NCI-H2196 (cell line): ENCODE measurements around the gene ANXA11.

Source experiments
- DNase-seq: peaks from one replicate; lab custom pipeline; 2025; ENCODE audit not compliant: unreplicated experiment; lab: John Stamatoyannopoulos, UW

ANXA11 gene

DNA sequence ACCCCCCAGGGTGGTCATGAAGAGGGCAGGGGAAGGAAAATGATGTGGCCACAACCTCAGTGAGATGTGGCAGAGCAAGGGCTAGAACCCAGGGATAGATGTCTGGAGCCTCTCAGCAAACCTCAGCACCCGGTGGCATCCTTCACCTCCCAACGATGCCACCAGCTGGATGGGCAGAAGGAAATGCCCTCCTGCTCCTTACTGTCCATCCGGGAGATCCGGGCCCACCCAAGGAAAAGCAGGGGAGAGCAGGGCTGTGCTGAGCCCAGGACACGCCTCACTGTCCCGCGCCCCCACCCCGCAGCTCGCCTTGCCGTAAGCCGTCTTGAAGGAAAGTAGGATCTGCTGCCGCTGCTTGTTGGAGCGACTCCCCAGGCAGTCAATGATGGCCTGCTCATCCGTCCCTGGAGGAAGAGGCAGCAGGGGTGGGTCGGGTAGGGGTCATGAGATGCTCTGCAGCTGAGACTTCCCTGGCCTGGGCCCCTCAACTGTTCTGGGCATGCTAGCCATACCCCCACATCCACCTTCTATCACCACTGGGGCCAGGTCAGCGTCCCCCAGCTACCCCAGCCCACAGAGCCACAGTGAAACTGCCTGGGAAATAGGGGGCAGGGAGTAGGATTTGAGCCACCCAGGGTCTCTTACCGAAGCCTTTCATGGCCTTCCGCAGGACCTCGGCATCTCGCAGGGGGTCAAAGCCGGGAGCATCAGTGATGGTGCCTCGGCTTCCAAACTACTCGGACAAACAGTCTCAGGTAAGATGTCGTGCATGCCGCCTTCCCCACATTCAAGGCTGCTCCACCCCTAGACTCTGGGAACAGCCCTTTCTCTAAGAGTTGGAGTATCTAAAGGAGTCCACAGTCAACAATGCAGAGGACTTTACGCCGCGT lies 38.5 kb downstream of the ANXA11 start:
- DNase-seq, result no peak

GRCh38 chr10:80165173-80165572 lies 40.2 kb downstream of the ANXA11 start:
- DNase-seq, result no peak

DNA sequence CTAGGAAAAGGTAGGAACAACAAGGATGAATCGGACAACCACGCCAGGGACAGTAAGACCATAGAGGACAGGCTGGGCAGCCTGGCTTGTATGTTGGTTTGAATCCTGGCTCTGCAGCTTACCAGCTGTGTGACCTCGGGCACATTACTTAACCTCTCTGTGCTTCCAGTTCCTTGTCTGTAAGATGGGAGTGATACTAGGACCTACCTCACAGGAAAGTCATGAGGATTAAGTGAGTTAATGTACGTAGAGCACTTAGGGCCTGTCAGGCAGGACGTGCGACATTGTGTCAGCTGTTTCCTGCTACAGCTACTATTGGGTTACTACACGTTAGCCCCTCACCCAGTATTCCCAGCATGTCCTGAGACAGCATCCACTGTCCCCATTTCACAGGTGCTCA lies 40.7 kb downstream of the ANXA11 start:
- DNase-seq, result no peak

- no peak for DNase-seq
Observed at GRCh38 chr10:80163741-80164341, 41.5 kb downstream of the ANXA11 start.

GRCh38 chr10:80161321-80162083 lies 43.8 kb downstream of the ANXA11 start:
- peak; percentile 1 for DNase-seq

DNA sequence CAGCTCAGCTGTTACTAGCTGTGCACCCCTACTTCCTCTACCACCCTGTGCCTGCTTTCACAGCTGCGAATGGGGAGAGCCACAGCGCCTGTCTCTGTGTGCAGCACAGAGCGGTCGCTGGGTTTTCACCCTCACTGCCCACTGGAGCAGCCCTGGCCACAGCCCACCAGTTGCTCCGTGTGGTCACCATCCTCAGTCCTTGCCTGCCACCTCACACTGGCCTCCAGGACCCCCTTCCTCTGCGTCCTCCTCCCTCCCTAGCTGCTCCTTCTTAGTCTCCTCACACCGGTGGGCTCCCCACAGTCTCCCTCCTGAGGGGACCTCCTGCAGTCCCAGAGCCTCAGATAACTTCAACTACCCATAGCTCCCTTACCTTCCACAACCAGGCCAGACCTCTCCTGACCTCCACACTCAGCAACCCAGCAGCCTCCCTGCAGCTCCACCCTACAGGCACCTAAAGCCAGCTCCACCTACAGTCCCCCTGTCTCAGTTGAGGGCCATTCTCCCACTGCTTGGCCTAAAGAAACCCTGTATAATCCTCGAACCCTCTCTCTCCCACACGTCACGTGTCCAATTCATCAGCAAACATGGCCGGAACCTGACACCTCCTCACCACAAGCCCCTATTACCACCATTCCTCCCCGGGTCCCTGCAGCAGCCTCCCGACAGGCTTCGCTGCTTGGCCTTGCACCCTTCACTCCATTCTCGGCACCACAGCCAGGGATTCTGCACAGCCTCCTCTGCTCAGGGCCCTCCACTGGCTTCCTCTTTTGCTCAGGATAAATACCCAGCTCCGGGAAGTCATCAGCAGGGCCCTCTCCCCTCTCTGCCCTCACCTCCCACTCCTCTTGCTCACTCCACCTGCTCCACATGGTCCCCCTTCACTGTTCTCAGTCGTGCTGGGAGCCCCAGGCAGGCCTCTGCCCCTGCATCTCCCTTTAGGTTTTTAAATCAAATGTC lies 44.7 kb downstream of the ANXA11 start:
- no peak for DNase-seq

GRCh38 chr10:80159166-80159873 lies 46.0 kb downstream of the ANXA11 start:
- DNase-seq, result no peak

DNA sequence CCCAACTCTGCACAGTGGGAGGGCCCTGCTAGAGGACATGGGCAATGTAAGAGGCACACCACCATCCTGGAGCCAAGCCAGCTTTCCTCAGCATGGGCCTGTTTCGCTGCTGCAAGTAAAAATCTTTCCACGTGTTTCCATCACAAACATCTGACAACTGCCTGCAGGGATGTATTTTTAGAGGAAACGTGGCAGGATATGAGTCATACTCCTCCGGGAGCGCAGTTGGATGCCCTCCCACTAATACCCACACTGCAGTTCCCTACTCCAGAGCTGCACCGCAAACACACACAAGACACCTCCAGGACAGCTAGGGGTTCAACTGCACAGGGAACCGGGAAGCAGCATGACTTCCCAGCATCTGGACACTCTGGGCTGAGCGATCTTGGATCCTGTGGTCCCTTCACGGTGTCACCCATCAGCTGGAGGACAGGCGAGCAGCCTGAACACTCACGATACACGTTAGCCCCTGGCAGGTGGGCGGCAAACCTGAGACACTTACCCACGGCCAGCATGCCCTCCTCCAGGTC lies 46.7 kb downstream of the ANXA11 start:
- DNase-seq, result peak; percentile 48

DNA sequence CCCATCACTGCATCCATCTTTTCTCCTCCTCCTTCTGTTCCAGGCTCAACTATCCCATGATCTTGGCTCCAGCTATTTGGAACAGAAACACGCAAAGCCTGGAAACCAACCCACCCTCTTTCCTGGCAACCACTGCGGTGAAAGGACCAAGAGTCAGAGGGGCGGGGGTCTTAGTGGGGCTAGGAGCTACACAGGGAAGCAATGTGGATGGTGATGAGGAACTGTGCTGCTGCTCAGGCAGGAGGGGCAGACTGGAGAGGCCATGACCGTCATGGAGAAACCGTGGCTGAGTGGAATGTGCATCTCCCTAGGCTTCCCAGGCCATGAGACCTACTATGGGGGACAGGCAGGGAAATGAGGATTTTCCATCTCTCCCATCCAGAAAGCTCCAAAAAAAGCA lies 47.2 kb downstream of the ANXA11 start:
- no peak for DNase-seq

DNA sequence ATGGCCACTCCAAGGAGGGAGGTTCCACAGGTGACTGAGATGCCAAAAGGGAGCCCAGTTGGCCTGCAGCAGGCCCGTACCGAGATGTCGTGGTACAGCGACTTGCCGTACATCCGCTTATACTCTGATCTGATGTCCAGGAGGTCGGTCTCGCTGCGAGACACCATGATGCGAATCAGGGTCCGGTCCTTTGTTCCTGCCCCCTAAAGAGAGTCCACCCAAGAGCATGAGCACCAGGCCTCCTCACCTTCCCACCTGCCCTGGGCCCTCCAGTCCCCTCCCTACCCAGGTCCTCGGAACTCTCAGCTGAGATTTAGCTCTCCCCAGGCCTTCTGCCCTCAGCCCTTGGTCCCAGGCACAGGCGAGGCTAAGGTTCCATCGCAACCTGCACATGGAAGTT lies 47.8 kb downstream of the ANXA11 start:
- DNase-seq, result no peak

GRCh38 chr10:80156216-80156615 lies 49.1 kb downstream of the ANXA11 start:
- DNase-seq, result no peak

DNA sequence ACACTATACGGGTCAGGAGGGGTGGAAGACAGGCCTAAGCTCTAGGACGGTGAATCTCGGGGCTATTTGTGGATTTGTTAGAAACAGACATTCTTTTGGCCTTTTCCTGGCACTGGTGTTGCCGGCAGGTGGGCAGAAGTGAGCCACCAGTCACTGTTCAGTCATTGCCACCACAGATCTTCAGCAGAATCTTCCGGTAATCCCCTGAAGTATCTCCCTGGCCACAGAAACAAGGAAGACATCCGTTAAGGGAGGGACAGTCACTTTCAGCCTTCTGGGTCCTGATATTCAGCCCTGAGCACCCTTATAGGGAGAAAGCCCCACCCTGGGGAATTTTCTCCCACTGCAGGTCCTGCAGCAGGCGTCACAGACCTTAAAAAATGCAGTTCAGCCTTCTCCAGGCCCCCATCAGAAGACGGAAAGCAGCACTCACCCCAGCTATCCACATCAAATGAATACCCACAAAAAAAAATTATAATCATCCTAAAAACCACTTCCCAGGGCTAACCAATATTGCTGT lies 49.6 kb downstream of the ANXA11 start:
- no peak for DNase-seq

DNA sequence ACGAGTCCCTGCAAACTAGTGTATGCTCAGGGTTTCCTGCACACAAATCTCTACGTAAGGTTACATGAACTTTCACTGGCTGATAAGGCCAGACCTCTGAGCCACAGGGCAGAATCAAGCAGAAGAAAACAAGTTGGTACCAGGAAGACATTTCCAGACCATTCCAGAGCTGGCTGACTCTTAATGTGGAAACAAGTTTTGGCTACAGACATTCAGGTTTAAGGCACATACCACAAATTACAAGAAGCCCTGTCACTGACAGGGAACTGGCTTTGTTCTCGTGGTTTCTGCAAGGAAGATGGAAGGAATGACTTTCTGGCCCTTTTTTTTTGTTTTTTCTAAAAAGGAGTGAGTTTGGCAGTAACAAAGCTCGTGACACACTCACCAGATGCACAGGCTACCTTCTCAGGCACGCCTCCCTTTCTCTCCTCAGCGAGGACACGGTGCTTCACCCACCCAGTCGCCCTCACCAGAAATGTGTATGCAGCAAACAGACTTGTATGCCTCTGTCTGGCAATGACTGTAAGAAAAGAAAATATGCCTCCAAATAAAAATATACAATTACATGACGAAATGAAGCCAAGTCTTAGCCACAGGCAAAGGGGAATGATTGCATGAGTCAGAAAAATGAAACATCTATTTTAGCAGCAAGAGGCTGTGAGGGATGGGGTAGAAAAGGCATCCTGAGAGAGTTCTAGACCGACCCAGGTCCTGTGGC lies 50.2 kb downstream of the ANXA11 start:
- DNase-seq, result no peak

DNA sequence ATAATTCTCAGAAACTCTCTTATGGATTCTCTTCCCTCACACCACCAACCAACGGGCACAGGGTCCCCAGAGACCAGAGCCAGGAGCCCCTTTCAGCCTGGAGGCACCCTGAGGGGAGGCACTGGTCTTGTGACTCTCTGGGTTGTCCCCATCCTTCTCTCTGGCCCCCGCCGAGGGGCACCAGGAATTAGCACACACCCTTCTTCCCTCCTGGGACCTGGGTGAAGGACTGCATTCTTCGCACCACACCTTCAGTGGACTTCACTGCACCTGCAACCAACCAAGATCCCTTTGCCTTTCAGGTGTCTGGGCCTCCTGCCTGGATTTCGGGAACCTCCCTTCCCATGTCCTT lies 50.7 kb downstream of the ANXA11 start:
- DNase-seq, result no peak

GRCh38 chr10:80153460-80153859 lies 51.9 kb downstream of the ANXA11 start:
- DNase-seq, result no peak

DNA sequence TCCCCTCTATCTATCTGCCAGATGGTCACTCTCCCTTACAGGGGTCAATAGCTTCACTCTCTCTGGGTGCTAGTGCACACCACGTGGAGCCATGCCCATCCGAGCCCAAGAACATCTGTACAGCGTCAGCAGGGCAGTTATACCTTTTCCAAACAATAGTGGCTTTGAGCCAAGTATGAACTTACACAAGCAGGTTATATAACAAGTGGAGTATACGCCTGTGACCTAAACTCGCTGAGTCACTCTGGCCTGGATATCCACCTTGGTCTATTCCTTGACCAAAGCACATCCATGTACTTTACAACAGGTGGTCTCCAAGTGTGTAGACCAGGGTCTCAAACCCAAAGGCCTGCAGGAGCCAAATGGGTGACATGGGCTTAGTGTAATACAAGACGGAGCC lies 52.5 kb downstream of the ANXA11 start:
- DNase-seq, result no peak

DNA sequence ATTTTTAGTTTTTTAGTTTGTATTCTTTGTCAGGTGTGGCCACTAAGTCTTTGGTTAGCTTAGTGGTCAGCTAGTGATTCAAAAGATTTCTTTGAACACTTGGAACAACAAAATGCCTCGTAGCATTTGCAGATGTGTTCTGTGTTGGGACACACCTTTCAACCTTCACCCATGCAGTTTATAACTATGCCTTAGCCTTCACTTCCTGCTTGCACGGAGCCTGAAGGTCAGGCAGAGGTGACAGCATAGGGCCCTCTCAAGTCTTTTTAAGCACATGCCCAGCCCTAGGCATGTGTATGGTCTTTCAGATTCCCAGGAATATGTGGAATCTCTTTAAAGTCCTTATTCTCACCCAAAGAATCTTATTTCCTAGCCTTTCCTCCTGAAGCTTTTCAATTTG lies 55.2 kb downstream of the ANXA11 start:
- DNase-seq, result no peak

DNA sequence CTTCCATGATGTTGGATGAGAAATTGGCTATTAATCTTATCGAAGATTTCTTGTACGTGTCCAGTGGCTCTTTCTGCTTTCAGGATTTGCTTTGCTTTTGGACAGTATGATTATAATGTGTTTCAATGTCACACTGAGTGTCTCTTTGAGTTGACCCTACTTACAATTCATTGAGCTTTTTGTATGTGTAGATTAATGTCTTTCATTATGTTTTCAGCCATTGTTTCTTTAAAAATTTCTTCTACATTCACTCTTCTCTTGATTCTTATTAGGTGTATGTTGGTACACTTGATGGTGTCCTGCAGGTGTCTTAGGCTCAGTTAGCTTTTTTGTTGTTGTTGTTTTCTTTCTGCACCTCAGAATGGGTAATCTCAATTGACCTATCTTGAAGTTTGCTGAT lies 56.2 kb downstream of the ANXA11 start:
- DNase-seq, result no peak

- no peak for DNase-seq
Observed at GRCh38 chr10:80148166-80148805, 57.1 kb downstream of the ANXA11 start.
